ENCODE data around the gene S100A10.
A peak's percentile ranks its signal among the peaks of the same experiment; 100 is the strongest.

Gene S100A10

DNA sequence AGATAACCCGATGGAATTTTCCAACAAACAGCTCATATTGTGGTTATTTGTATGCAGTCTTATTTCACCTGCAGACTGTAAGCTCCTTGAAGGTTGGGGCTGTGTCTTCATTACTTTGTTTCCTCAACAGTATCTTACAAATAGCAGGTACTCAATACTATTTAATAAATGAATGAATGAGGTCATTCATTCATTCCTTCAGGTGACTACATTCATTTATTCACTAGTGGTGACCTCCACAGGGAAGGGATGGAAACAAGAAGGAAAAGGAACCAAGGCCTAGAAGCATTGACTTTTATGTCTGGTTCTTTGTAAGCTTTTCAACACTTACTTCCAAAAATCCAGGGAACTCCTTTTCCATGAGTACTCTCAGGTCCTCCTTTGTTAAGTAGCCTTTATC lies 7.9 kb downstream of the S100A10 start:
- no peak for DNase-seq

DNA sequence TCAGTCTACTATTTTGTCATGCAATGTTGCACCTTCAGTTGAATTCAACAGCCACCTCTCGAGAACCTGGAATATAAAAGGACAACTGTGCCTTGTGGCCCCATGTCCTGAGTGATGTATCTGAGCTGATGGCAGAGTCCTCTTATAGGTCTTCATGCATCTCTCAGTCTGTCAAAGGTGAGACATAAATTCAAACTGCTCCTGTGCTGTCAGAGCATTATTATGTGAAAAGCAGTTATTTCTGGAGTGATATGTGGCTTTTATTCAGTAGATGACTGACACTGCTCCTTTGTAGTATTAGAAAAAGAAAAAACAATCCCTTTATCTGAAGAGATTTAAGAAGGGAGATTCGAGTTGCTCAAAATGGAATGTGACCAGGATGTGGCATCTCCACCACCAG lies 8.4 kb downstream of the S100A10 start:
- DNase-seq: no peak

DNA sequence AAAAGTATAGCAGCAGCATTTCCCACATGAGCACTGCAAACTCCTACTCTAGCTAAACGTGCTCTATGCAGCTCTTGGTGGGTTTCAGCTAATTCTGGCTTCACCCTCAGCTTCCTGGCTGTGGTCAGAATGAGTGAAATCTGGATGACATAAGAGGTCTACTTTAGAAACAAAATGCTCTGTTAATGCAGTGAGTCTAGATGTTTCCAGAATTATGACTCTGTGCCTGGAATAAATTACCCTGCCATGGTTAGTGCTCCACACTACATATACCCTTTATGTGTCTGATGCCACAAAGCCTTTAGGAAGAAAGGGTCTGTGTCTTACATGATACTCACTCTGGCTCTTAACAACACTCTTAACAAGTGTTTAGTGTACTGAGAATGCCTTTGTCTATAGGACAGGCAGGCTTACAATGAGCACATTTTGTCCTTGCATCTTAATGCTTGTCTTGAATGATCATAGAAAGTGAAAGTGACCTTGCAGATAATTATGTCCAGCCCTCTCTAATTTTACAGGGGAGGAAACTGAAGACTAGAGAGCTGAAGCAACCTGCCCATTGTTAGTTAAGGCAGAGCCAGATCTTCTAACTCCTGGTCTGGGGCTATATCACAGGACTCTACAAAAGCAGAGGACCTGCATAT lies 9.2 kb downstream of the S100A10 start:
- peak; percentile 30 for DNase-seq

DNA sequence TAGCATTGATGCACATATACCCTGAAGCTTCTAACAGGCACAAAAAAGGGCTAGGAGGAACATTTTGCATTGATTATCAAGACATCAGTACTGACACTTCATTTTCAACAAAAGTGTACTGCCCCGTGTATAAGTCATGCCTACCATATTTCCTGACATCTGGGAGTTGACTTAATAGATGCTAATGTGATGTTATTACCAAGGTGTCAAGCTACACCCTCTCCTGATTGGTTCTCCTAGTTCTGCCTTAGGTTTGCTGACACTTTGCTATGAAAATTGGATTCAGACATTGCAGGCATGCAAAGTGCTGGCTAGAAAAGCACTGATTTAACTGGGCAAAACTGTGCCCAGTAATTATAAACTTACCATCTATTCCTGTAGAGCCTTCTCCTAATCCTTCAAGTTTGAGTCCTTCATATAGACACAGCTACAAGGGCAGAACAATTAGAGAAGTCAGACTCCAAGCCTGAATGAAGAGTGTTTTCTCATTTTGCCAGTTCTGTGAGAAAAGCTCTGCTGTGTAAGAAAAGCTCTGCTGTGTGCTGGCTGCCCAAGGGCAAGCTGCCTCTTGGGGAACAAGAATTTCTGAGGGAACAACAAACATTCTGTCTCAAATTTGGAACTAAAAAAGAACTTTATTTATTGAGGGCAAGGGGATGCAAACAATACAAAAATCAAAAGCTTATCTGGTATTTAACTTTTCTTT lies 11.2 kb downstream of the S100A10 start:
- no peak for DNase-seq

DNA sequence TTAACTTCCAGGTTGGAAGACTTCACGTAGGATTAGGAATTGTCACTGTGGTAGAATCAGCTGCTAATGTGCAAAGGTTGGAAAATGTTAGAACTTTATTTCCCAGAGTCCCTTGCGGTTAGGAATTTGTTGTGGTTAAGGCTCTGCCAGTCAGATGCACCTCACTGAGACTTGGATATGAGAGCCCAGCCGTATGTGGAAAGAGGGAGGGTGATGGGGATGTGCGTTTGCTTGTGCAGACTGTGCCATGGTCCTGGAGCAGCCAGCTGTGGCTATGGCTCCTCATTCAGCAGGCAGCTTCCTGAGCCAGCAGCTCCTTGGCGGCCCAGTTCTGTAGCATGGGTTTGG lies 12.5 kb downstream of the S100A10 start:
- peak; percentile 41 for DNase-seq

DNA sequence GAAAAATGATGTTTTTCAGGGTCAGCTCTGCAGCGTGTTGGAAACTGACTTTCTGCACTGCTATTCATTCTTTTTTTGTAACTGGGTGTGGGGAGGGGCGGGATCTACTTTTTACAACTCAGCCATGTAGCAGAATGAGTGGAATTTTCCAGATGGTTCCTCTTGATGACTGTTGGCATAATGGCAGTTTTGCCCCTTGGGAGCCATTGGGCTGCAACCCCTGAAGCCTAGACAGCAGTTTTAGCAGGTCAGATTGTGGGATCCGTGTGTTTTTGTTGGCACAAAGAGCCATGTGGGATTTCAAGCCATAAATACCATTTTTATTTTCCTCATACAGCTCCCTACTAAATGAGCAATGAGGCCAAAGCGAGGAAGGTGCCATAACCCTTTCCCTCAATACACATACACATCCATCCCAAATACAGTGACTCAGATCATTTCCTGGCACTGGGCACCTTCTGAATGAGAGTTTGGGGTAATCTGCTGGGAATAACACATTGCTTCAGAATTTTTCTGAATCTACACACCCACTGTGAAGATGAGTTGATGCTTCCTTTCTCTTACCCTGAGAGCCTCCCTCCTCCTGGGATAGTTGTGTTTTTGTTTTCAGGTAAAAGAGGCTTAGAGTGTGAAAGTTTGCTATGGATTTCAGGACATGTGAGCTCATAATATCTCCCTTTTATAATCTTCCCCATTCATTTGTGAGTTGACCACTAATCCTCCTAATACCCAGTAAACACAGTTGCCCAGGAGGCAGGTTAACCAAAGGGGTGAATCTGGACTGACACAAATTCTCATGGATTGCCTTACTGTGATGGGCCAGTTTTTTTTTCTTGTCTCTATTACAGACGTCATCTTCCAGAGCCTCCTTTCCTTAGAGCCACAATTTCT lies 13.1 kb downstream of the S100A10 start:
- DNase-seq: peak; percentile 91

DNA sequence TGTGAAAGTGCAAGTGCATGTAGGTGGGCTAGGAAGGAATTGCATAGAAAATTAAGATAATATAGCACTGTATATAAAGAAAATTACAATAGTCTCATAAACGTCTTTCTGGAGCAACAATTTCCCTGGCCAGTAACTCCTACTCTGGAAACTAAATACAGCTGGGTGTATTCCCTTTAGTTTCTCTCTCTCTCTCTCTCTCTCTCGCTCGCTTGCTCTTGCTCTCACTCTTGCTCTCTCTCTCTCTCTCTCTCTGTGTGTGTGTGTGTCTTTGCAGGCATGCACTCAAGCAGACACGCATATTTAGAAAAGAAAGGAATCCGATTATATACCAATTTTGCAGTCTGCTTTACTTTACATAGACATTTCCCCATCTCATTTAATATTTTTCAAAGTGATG lies 14.7 kb downstream of the S100A10 start:
- DNase-seq: no peak

DNA sequence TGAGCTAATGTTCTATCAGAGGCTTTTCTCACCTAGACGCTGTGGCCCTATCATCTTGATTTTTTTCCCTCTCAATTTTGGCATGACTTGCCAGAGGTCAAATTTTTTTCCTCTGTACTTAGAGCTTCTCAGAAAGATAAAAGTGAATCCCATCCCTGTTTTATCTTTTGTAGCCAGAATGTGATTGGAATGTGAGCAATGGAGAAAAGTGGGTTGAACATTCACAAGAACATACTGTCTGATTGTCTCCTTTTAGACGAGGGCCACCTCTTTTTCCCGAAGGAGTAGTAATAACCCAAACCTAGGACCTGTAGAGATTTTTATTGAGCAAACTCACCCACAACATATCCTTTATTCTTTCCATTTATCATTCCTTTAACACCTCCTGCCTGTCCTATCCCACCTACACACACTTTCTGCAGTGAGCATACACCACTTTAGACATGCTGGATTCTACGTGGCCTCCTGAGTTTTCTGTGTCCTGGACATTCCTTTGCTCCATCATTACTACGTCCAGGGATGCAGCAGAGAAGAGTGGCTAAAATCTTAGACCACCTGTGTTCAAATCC lies 15.9 kb downstream of the S100A10 start:
- no peak for DNase-seq

DNA sequence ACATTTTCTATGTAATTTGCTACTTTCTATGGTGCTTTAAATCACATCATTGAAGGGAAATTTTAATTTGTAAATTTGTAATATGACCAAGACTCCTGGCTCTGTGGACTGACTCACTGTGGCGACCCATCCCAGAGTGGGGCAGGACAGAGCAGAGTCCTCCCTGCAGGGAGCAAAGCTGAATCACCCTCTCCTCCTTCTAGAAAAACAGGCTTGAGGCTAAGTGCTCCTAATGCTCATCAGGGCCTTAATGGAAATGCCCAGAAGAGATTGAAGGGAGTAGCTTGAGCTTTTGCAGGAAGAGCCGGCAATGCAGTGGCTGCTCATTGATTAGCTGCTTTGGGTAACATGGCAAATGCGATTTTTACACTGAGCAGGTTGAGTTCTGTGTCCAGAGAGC lies 16.8 kb downstream of the S100A10 start:
- DNase-seq: peak; percentile 85

DNA sequence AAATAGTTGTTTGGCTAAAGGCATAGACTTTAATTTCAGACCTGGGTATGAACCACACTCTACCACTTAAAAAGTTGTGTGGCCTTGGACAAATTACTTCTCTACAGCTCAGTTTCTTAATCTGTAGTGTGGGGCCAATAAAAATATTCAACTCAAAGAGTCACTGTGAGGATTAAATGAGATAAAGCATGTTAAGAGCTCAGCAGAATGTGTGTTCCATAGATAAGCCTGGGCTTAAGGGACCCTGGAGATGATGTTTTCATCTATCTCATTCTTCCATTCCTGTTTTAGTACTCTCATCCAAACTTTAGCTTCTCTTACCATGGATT lies 17.7 kb downstream of the S100A10 start:
- no peak for DNase-seq

DNA sequence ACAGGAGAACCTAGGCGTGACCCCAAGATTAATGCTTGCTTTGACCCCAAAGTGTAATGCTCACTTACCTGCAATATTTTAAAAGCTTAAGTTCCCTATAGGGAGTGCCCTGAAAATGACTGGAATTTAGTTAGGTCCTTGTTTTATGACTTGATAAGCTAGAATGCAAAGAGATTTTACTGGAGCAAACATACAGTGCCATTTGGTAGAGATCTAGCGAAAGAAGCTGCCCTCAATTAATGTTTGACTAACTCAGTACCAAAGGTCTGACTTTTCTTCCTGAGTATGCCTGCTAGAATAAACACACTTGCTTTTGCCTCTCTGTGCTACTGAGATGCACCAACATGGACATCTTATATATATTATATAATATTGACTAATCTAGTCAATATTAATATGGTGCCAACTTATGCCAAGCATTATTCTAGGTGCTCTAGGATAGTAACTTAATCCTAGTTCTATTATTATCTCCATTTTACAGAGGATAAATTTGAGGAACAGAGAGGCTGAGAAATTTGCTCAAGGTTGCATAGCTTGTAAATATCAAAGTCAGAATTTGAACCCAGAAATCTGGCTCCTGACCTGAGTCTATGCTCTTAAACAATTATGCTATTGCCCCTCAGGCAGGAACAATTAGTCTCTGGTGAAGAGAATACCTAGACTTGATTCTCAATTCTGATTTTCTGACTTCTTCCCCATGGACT lies 18.2 kb downstream of the S100A10 start:
- no peak for DNase-seq

DNA sequence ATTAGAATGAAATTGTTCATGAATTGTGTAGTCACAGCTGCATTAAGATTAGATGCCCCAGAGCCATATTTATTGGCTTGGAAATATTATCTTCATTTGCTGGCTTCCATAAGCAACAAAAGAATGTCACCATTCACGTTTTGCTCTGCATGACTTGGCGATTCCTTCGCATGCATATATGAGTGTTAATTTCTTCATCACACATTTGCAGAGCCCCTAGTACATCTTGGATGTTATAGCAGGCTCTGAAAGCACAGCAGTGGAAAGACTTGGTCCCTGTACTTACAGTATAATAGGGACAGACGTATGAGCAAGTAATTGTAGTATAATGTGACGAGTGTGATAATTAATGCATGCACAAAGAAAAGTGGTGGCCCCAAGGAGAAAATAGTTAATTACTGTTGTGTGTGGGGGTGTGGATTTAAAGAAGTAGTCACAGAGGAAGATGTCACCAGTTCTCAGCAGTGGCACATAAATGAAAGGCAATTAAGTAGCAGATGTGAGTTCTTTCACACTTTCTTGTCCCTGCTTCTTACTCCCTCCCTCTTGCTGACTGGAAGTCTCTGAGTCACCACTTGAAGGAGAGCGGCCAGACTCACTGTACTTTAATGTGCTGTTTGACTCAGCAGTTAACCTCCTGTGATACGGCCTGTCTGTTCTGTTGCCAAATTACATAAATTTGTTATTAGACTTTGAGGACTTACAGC lies 21.0 kb downstream of the S100A10 start:
- peak; percentile 85 for DNase-seq

DNA sequence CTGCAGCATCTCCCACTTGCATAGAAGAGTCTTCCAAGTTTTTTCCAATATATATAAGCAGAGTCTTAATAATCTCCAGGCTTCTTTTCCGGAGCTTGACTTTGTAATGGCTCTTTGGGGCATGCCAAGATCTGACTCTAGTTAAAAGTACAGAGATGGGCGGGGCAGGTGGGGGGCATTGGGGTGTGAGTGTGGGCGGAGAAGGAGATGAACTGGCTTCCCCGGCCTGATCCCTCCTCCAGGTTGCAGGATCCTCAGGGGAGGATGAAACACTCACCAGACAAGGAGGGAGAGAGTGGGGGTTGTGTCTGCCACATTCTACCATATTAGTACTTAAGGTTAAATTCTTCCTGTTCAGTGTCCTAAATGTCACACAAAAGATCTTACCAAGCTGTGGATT lies 23.0 kb downstream of the S100A10 start:
- DNase-seq: peak; percentile 49

DNA sequence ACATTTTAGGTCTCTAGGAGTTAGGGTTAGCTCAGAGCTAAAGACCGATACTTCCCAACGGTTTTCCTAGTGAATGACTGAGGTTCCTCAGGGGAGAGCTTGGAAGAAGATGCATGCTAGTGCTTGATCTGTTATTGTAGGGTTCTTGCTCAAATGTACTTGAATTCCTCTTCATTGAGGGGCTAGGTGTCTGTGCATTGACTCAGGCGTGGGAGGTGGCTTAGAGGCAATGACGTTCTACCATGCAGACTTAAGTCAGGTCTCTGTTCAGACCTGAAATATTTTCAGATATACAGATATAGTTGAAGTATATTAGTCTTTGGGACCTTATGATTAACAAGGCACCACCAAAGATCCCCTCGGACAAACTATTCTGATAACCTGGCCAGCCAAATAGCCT lies 23.5 kb downstream of the S100A10 start:
- DNase-seq: no peak

DNA sequence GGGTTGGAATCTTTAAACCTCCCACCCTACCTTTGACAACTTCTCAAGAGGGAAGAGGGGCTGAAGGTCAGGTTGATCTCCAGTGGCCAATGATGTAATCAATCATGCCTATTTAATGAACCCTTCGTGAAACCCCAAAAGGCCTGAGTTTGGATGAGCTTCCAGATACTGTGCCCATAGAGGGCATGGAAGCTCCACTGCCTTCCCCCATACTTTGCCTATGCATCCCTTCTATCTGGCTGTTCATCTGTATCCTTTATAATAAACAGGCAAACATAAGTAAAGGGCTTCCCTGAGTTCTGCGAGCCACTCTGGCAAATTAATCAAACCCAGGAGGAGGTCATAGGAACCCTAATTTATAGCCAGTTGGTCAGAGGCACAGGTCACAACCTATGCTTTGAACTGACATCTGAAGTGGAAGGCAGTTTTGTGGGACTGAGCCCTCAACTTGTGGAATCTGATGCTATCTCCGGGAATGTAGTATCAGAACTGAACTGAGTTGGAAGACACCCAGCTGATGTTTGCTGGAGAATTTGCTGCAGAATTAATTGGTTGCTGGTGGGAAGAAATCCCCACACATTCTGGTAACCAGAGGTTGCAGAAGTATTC lies 24.8 kb downstream of the S100A10 start:
- DNase-seq: no peak

DNA sequence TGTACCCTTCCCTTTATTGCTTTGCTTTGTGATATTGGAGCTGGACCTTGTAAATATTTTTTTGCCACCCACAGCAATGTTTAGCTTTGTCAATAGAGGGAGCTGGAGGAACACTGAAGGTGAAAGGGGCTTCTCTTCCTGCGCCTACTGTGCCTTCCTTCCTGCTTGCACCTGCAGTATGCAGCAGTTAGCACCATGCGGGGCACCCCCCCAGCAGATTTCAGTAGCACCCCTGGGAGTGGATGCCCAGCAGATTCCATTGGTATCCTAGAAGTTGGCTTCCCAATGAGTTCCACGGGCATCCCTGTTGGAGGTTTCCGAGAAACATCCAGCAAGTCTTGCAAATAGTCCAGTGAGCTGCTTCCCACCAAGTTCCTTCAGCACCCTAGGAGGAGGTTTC lies 25.6 kb downstream of the S100A10 start:
- DNase-seq: peak; percentile 50

DNA sequence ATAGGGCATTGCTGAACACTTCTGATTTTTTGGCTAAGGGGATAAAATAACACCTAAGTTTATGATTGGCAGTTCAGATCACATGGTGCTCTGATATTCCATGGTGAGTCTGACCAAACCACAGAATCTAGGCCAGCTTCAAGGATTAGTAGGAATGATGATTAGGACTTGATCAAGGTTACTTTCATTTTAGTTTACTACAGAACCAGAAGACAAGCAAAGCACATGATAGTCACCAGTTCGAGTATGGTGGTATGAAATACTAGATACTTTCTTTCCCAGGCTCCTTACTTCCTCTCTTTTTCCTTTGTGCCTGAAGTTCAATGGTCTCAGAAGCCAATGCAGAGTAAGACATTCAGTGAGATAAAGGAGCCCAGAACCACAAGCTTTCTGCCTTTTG lies 26.6 kb downstream of the S100A10 start:
- no peak for DNase-seq

DNA sequence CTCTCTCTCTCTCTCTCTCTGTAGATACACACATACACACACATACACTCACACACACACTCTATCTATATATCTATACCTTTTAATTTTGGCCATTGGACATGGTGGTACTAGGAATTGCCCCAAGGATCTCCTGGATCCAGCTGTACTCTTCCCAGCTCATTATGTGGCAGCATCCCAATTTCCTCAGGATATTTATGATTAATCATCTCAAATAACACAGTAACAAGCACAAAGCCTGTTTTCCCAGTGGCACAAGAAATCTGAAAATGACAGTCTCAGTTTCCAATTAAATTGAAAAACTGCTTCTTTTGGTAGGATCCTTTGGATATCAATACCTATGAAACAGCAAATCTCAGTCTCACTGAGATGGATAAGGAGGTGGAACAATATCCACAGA lies 27.6 kb downstream of the S100A10 start:
- no peak for DNase-seq

DNA sequence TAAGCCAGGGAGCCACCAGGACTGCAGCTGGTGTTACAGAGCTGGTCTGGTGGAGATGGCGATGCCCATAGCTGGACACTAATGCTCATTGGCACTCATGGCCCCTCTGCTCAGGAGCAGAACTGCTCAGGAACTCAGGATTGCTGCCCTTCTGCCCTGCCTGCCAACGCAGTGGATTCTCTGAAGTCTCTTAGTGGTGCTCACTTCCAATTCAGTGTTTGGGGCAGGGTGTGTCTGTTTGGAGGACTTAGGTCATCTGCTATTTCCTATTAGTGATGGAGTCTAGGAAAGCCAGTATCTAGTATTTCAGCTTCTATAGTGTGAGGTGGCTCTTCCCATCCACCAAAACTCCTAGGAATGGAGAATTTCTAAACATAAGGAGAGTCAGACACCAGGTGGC lies 29.1 kb downstream of the S100A10 start:
- DNase-seq: no peak

DNA sequence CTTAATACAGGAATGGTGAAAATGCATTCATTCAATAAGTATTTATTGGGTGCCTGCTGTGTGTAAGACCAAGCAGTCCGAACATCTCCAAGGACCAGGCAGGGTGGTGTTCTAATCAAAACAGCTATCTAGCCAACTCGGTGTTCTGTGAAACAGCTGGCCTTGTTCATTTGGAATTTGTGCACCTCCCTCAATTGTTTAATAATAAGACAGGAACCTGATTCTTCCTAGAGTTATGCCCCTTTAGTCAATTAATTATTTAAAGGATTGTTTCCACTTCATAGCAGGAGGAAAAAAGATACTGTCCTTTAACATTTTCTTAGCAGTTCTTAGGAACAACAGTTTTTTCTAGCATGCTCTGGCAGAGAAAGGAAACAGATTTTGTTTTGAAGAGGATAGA lies 30.4 kb downstream of the S100A10 start:
- DNase-seq: no peak

DNA sequence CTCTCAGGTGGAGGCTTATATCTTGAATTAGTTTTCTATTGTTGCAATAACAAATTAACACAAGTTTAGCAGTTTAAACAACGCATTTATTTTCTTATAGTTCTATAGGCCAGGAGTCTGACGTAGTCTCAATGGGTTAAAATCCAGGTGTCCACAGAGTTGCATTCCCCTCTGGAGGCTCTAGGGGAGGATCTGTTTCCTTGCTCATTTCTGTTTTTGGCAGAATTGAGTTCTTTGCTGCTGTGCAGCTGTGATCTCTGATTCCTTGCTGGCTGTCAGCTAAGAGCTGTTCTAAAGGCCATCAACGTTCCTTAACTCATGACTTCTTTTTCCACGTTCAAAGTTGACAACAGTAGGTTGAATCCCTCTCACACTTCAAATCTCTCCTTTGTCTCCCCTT lies 31.8 kb downstream of the S100A10 start:
- DNase-seq: no peak
